ENCODE results near the gene RASD2.
A peak's percentile ranks its signal among the peaks of the same experiment; 100 is the strongest.

The RASD2 gene

DNA sequence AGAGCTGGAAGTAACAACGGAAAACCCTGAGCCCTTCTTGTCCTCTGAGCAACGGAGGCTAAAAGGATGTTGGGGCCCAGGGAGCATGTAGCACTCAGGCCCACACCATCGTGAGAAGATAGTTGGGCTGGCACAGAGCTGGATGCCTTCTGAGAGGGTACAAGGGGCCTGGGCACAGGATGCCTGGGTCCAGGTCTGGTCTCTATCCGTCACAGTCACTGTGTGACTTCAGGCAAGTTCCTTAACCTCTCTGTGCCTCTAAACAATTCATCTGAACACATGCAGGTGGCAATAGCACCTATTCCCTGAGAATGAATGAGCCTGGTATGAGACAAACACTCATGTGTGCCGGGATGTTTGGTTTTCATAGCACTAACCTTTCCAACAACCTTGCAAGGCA, 47.3 kb downstream of the RASD2 start:
- no peak for DNase-seq

DNA sequence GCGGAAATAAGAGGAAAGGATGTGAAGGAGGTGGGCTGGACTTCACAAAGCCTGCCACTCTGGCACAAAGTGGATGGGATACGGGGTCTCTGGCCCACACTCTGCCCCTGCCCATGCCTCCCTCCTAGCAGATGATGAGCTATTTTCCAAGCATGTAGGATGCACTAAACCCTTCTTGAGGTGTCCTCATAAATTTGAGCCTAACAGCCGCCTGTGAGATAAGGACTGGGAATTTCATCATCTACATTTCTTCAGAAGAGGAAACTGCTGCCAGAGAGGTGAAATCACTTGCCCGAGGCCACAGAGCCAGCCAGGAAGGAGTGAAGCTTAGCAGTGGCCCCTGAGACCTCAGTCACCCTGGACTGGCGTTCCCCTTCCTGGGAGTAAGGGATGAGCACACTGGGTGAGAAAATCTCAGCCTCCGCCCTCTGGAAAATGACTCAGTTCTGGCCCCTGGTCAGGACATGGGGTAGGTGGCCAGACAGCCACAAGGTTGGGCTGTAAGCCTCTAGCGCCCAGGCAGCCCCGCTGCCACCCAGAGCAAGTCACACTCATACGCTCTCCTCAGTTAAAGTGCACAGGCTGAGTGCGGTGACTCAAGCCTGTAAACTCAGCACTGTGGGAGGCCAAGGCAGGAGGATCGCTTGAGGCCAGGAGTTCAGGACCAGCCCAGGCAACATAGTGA, 48.6 kb downstream of the RASD2 start:
- DNase-seq: peak in 1 of 2 donors; percentile 58

DNA sequence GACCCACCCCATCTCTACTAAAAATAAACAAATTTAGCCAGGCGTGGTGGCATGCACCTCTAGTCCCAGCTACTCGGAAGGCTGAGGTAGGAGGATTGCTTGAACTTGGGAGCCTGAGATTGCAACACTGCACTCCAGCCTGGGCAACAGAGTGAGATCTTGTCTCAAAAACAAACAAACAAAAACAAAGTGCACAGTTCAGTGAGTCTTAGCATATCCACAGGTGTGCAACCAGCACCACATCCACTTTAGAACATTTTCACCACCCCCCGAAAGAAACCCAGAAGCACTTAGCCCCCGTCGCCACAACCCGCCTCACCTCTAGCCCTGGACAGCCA, 49.1 kb downstream of the RASD2 start:
- DNase-seq: no peak

DNA sequence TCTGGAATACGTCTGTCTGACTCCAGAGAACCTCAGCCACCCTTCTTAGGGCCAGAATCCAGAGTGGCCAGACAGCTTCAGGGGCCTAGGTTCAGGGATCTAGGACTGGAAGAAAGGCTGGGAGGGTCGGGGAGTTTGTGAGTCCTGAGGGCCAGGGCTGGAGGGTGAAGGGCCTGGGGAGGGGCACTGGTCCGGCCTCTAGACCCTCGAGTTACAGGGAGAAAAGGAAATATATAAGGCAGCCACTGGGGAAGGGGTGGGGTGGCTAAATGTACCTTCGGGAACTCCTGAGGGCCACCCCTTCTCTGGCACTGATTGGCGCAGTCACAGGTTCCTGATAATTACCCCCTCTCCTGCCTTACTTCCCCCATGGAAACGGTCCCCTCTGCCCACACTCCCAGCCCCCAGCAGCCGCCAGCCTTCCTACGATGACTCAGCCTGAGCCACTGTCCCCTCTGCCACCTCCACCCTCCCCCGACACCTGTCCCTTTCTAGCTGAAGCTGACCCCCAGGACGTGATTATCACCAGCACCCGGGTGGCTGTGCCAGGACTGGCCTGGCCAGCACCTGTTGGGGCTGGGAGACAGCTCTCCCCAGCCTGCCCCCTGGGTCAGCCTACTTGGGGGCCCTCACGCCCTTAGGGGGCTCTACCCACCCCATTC, 50.1 kb downstream of the RASD2 start:
- no peak for DNase-seq

DNA sequence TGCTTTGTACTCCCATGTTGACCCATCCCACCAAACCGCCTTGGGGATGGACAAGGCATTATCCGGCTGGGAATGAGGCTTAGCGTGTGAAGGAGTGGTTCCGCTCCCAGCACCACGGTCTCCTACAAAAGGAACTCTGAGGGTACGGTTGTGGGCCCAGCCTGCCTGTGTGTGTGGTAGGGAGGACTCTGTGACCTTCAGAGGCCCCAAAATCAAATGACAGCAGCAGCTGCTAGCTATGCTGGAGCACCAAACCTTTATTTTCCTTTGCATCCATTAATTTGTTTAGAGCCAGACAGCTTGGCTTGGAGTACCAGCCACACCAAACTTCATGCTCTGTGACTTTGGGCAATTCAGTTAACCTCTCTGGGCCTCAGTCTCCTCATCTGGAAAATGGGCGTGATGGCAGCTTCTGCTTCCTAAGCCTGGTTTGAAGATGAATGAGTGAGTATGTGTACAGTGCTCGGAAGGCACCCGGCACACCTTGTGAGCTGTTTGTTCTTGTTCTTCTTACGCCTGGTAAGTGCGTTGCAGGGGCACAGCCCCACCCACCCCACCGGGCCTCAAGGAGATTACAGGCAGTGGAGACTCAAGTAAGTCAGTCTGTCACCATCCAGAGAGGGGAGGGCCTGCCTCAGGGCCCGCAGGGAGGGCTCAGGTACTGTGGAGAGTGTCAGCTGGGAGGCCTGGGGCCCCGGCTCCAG, 51.2 kb downstream of the RASD2 start:
- DNase-seq: no peak

DNA sequence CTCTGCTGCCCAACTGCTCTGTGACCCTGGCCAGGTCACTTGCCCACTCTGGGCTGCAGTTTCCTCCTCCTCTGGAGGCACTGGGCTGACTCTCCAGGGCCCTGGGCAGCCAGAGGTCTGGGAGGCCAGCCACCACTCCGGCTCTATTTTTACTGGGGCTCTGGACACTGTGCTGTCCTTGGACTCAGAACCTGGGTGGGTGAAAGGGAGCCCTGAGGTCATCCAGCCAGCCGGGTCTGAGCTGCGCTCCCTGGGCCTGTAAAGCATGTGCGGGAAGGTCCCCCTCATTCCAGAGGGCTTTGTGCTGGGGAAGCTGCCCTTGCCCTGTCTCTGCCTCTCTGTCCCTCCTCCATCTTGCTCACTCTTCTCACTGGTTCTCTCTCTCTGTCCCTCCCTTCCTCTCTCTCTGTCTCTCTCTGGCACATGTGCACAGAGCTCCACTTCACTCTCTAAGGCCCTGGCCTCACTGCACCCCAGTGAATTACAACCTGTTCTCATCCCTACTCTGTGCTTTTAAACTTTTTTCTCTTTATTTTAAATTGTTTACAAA, 51.9 kb downstream of the RASD2 start:
- DNase-seq: no peak

DNA sequence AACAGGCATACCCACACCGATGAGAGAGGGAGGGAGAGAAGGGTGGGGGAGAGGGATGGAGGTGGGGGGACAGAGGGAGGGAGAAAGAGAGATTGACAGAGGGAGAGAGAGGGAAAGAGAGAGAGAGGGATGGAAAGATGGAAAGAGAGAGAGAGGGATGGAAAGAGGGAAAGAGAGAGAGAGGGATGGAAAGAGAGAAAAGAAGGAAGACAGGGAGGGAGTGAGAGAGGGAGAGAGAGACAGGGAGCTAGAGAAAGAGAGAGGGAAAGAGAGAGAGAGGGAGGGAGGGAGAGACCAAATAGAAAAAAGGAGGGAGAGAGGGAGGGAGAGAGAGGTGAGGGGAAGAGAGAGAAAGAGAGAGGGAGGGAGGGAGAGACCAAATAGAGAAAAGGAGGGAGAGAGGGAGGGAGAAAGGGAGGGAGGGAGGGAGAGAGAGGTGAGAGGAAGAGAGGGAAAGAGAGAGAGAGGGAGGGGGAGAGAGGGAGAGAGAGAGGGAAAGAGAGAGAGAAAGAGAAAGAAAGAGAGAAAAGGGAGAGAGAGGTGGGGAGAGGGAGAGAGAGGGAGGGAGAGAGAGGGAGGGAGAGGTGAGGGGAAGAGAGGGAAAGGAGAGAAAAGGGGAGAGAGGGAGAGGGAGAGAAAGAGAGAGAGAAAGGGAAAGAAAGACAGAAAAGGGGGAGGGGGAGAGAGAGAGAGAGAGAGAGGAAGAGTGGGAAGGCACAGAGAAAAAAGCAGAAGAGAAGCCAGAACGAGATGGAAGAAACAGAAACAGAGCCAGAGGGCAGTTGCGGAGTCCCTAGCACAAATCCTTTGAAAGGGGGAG, 52.6 kb downstream of the RASD2 start:
- no peak for DNase-seq

DNA sequence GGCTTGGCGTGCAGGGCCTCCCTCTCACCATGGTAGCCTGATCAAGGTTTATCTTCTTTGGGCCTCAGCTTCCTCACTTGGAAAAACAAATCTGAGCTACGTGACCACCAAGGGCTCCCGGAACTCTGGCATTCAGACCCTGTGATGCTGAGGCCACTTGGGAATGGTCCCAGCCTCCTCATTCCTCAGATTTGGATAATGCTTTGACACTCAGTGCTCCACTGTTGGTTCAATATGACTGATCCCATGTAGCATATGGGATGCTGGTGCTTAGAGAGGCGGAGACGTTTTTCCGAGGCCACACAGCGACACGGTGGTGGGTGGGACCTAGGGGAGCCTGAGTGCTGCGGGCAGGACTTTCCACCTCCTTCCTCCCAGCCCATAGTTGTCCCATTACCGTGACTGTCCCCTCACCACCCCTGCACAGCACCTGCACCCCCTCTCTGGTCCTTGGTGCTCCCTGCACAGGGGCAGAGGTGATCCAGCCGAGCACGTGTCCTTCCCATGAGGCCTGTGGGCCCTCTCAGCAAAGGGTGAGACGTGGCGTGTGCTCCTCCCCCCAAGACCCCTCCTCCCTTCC, 53.4 kb downstream of the RASD2 start:
- DNase-seq: no peak

DNA sequence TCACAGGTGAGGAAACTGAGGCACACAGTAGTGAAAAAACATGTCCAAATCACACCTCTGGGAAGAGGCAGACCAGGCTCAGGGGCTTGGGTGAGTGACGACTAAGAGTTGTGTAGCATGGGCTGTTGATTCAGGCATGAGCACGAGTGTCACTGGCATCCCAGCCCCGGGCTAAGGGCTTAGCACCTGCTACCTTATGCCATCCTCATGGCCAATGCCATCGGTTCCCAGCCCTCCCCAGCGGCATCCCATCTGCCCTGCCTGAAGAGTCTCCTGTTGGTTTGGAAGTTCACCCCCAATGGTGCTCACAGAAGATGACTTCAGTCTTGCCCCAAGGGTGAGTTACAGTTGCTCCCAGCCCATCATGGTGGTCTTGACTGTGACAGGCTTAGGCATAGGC, 54.1 kb downstream of the RASD2 start:
- DNase-seq: no peak

DNA sequence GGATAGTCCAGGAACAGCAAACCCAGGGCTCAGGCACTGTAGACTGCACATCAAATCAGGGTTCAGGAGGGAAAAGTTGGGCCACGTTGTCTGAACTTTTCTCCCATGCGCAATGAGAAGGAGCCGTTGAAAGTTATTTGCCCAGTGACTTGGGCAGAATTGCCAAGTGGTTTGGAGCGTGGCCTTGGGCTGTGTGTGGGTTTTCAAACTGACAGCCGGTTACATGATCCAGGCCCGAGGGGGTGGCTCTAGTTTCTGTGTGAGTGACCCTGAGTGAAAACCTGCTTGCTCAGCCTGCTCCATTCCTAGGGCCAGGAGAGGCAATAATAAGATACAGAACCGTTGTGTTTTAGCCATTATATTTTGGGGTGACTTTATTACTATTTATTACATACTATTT, 56.2 kb downstream of the RASD2 start:
- no peak for DNase-seq

DNA sequence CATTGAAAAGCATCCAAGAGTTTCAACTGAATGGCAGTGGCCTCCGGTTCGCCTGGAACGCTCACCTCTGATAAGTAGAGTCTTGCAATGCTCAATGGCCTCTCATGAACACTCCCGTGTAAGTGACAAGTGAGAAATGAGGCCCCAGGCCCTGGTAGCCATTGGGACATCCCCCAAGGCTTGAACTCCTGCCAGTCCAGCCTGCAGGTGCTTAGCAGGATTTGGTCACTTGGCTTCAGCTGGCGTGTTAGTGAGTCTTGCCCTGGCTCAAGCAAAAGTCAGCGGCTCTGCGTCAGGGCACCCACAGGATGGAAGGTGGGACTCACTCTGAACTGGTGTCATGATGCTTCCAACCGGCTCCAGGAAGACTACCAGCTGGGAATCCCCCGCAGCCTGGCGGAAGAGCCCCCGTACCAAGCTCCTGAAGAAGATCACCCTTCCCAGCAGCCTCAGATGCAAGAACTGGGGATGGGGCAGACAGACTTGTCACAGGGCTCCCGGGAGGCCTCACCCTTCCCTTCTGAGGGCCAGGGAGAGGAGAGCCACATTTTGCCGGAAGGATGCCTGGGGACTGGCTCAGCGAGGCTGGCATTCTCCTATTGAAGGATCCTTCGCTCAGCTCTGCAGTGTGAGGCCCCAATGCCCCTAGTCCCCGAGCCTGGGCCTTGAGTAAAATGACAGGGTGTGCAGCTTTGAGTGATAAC, 57.2 kb downstream of the RASD2 start:
- no peak for DNase-seq

DNA sequence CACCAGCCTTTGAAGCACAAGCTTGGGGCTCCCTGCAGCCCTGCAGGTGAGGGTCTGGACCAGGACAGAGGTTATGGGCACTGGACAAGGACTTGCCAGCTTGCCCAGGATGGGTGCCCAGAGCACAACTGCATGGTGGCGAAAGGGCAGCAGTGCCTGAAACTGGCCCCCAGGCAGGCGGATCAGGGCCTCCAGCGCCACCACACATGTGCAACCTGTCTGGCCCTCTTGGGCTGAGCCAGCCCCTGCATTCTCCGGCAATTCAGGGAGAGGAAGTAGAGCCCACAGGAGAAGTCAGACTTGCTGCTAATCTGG, 57.7 kb downstream of the RASD2 start:
- no peak for DNase-seq

DNA sequence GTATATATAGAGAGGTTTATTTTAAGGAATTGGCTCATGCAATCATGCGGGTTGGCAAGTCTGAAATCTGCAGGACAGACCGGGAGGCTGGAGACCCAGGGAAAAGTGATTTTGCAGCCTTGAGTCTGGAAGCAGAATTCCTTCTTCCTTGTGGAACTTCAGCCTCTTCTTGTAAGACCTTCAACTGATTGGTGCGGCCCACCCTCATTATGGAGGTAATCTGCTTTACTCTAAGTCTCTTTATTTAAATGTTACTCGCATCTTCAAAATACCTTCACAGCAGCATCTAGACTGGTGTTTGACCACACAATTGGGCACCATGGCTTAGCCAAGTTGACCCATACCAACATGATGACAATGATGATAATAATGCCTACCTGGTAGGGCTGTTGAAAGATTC, 58.7 kb downstream of the RASD2 start:
- DNase-seq: no peak

DNA sequence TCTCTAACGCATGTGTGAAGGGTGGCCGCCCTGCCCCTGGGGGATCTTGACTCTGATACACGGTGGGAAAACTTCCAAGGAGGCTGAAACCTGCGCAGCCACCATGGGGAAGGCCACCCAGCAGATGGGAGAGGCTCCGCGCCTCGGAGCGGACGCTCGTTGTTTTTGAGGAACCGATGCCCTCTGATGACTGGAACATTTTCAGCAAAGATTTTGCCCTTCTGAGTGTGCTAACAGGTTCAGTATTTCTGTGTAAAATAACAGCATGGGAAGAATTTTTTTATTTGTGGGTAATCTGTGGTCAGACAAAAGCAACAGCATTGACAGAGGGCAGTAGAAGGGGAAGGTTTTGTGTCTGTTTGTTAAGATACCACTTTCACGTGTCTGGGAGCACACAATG, 59.8 kb downstream of the RASD2 start:
- no peak for DNase-seq

DNA sequence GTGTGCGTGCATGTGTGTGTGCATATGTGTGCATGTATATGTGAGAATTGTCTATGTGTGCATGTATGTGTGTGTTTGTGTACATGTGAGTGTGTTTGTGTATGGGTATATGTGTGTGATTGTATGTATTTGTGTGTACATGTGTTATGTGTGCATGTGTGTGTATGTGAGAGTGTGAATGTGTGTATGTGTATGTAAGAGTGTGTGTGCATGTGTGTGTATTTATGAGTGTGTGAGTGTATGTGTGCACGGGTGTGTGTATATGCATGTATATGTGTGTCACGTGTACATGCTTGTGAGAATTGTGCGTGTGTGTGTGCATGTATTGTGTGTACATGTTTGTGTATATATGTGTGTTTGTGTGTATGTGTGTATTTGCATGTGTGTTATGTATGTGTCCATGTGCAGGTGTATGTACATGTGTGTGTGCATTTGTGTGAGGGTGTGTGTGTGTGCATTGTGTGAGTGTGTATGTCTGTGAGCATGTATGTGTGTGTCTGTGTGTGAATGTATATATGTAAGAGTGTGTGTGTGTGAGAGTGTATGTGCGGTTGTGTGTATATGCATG, 60.5 kb downstream of the RASD2 start:
- DNase-seq: no peak

DNA sequence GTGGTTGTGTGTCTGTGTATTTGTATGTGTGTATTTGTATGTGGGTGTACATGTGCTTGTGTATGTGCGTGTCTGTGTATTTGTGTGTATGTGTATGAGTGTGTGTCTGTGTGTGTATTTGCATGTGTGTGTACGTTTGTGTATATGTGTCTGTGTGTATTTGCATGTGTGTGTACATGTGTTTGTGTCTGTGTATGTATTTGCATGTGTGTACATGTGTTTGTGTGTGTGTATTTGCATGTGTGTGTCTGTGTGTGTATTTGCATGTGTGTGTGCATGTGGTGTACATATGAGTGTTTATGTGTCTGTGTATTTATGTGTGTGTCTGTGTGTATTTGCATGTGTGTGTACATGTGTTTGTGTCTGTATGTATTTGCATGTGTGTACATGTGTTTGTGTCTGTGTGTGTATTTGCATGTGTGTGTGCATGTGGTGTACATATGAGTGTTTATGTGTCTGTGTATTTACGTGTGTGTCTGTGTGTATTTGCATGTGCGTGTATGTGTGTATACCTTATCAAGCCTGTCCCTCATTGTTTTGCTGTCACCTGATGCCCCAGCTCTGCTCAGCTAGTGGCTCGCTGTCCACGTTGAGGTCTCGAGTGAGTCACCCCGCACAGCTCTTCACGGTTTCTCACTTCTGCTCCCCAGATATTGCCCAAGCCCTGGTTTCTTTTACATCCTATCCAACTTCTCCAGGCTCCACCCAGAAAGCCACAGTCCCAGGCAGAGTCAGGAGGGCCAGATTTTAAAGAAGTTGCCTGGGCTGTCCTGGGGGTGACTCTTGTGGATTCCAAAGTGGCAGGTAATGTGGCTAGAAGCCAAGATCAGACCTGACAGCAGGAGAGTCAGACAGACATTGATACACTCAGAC, 61.3 kb downstream of the RASD2 start:
- peak; percentile 14 to 69 for DNase-seq

Data from CD4-positive, alpha-beta T cell treated with Interferon alpha-2 for 1 hour (primary cell).